ENCODE measurements around the gene MT1B.

MT1B gene

DNA sequence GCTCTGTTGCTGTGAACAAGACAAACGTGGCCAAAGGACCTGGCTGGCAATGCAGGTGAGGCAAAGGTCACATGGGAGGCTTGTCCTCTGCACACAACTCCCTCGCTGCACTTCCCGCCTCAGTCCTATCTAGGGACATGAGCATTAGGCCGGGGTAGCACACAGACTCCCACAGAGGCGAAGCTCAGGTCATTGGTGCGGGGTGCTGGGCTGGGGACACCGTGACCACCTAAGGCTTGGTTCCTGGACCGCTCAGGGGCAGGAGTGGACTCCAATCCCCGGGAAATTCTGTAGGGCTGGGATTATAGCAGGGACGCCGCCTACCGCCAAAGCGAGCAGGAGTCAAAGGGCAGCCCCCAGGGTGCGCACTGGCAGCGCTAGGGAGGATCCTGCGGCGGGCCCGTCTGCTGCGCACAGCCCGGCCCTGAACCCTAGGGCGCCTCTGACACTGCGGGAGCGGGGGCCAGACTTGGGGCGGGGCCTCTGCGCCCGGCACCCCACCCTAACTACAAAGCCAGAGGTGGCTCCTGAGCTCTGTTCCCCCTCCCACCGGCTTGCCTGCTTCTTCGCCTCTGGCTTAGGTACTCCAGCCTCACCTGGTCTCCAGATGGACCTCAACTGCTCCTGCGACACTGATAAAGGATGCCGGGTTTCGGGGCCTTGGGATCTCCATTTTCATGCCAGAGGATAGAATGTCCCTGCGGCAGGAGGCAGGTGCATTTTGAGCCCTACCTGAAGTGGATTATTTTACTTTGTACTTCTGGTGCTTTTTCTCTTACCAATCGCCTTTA lies 3.9 kb upstream of the MT1B start:
- Histone ChIP-seq H3K9ac (ENCODE audit: low read length) (no peak overlapping the region), H4K8ac (ENCODE audit: low read length) (no peak overlapping the region), H3K27ac (ENCODE audit: low read length, poor library complexity, severe bottlenecking) (no peak overlapping the region), H3K36me3 (ENCODE audit: control insufficient read depth in 1 of 2, insufficient read depth in 2 of 2, low read depth in 1 of 2, low read length in 2 of 2) (no peaks in the 10 kb centered on the region), H3K14ac (ENCODE audit: low read length in 2 of 2) (no peak overlapping the region), H2BK15ac (ENCODE audit: low read depth, poor library complexity, severe bottlenecking) (no peak overlapping the region), H3K4me1 (ENCODE audit: control insufficient read depth, insufficient read depth, low read depth, low read length) (peaks cover 11% of the 10 kb centered on the region), H3K9me3 (ENCODE audit: control insufficient read depth, low read length) (no peaks in the 10 kb centered on the region), H3K4me3 (ENCODE audit: insufficient read depth in 1 of 2, low read depth in 1 of 2, low read length in 2 of 2) (no peak overlapping the region), H3K27me3 (ENCODE audit: control insufficient read depth in 1 of 2, insufficient read depth in 1 of 2, low read length in 2 of 2) (peaks cover 75 to 85% of the 10 kb centered on the region in 2 experiments), H3K18ac (ENCODE audit: low read depth in 1 of 2, low read length in 2 of 2) (no peak overlapping the region), H4K91ac (ENCODE audit: low read length) (no peak overlapping the region), H3K4me2 (ENCODE audit: low read length, poor library complexity, severe bottlenecking) (no peak overlapping the region), H3K79me1 (replicated peaks; ENCODE audit: low read length, poor library complexity, severe bottlenecking) (no peaks in the 10 kb centered on the region), H2AK5ac (ENCODE audit: low read length, severe bottlenecking) (no peak overlapping the region), H2AFZ (ENCODE audit: low read depth, low read length) (no peak overlapping the region), H2BK120ac (ENCODE audit: low read depth, low read length) (no peak overlapping the region), H3K23ac (ENCODE audit: low read length in 2 of 2) (no peak overlapping the region), H3K4ac (ENCODE audit: low read depth in 1 of 2, low read length in 2 of 2) (no peak overlapping the region), H2BK12ac (ENCODE audit: low read length in 2 of 2) (no peak overlapping the region), H2BK5ac (ENCODE audit: low read depth, low read length, poor library complexity, severe bottlenecking) (no peak overlapping the region)
- DNase-seq: no peak
- WGBS: 17% methylated on average over 33 of the region's 33 CpGs

DNA sequence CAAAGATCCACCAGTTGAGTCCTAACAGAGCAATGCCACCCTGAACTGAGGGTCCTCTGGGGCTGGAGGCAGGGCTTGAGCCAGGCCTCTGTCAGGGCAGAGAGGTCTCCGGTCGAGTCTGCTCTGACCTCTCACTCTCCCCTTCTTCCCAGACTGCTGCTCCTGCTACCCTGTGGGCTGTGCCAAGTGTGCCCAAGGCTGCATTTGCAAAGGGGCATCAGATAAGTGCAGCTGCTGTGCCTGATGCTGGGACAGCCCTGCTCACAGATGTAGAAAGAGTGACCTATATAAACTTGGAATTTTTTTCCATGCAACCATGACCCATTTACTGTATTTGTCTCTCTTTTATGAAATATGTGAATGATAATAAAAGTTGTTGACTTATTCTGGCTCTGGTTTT lies 2.4 kb upstream of the MT1B start:
- Histone ChIP-seq H2AK5ac (ENCODE audit: low read length, severe bottlenecking) (no peak overlapping the region), H2BK12ac (ENCODE audit: low read length in 2 of 2) (no peak overlapping the region), H3K4me1 (ENCODE audit: control insufficient read depth, insufficient read depth, low read depth, low read length) (peaks cover 8% of the 10 kb centered on the region), H3K9ac (ENCODE audit: low read length) (no peak overlapping the region), H3K14ac (ENCODE audit: low read length in 2 of 2) (no peak overlapping the region), H3K4ac (ENCODE audit: low read depth in 1 of 2, low read length in 2 of 2) (no peak overlapping the region), H3K23ac (ENCODE audit: low read length in 2 of 2) (no peak overlapping the region), H2BK15ac (ENCODE audit: low read depth, poor library complexity, severe bottlenecking) (no peak overlapping the region), H3K4me3 (ENCODE audit: insufficient read depth in 1 of 2, low read depth in 1 of 2, low read length in 2 of 2) (no peak overlapping the region), H3K27me3 (ENCODE audit: control insufficient read depth in 1 of 2, insufficient read depth in 1 of 2, low read length in 2 of 2) (peaks cover 70 to 77% of the 10 kb centered on the region in 2 experiments), H2BK5ac (ENCODE audit: low read depth, low read length, poor library complexity, severe bottlenecking) (no peak overlapping the region), H3K18ac (ENCODE audit: low read depth in 1 of 2, low read length in 2 of 2) (no peak overlapping the region), H2AFZ (ENCODE audit: low read depth, low read length) (no peak overlapping the region), H4K8ac (ENCODE audit: low read length) (no peak overlapping the region), H2BK120ac (ENCODE audit: low read depth, low read length) (no peak overlapping the region), H3K9me3 (ENCODE audit: control insufficient read depth, low read length) (no peaks in the 10 kb centered on the region), H4K91ac (ENCODE audit: low read length) (no peak overlapping the region), H3K79me1 (replicated peaks; ENCODE audit: low read length, poor library complexity, severe bottlenecking) (no peaks in the 10 kb centered on the region), H3K36me3 (ENCODE audit: control insufficient read depth in 1 of 2, insufficient read depth in 2 of 2, low read depth in 1 of 2, low read length in 2 of 2) (no peaks in the 10 kb centered on the region), H3K4me2 (ENCODE audit: low read length, poor library complexity, severe bottlenecking) (no peak overlapping the region), H3K27ac (ENCODE audit: low read length, poor library complexity, severe bottlenecking) (no peak overlapping the region)
- DNase-seq: no peak
- WGBS: 88% methylated on average over 2 of the region's 2 CpGs

DNA sequence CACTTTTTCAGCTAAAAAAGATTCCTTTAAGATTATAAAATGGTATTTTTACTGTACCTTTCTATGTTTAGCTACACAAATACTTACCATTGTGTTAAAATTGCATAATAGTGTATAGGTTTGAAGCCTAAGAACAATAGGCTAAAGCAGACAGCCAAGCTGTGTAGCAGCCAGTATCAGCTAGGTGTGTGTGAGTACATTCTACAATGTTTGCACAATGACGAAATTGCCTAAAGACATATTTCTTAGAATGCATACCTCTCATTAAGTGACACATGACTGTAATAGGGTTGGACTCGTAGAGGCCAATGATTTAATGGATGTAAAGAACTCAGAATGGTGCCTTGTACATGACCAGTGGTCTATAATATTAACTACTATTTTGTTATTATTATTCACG lies 1.9 kb upstream of the MT1B start:
- WGBS: 83% methylated on average over 1 of the region's 3 CpGs

DNA sequence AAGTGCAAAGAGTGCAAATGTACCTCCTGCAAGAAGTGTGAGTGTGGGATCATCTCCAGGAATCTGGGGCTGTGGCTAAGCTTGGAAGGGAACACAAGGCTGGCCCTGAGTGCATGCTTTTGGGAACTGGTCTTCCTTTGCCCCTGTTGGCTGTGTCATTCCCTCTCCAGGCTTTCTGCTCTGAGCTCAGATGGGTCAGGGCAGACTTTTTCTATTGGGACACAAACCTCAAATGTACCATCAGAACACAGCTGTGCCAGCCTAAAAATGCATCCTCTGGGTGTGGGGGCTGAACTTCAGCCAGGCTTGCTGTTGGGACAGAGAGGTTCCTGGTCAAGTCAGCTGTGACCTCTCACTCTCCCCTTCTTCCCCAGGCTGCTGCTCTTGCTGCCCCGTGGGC lies 914 bp downstream of the MT1B start:
- 58% methylated on average over 1 of the region's 1 CpG for WGBS
- Histone ChIP-seq H2AK5ac (ENCODE audit: low read length, severe bottlenecking) (no peak overlapping the region), H3K9ac (ENCODE audit: low read length) (no peak overlapping the region)

More for the DNA sequence above, 1.9 kb upstream of the MT1B start:
- Histone ChIP-seq H2AFZ (ENCODE audit: low read depth, low read length) (no peak overlapping the region), H3K27me3 (ENCODE audit: control insufficient read depth in 1 of 2, insufficient read depth in 1 of 2, low read length in 2 of 2) (peaks cover 65 to 73% of the 10 kb centered on the region in 2 experiments), H3K9ac (ENCODE audit: low read length) (no peak overlapping the region), H3K23ac (ENCODE audit: low read length in 2 of 2) (no peak overlapping the region), H3K9me3 (ENCODE audit: control insufficient read depth, low read length) (no peaks in the 10 kb centered on the region), H3K4me3 (ENCODE audit: insufficient read depth in 1 of 2, low read depth in 1 of 2, low read length in 2 of 2) (no peak overlapping the region), H2BK15ac (ENCODE audit: low read depth, poor library complexity, severe bottlenecking) (no peak overlapping the region), H4K8ac (ENCODE audit: low read length) (no peak overlapping the region), H2BK5ac (ENCODE audit: low read depth, low read length, poor library complexity, severe bottlenecking) (no peak overlapping the region), H2AK5ac (ENCODE audit: low read length, severe bottlenecking) (no peak overlapping the region), H3K27ac (ENCODE audit: low read length, poor library complexity, severe bottlenecking) (no peak overlapping the region), H3K14ac (ENCODE audit: low read length in 2 of 2) (no peak overlapping the region), H2BK120ac (ENCODE audit: low read depth, low read length) (no peak overlapping the region), H3K4ac (ENCODE audit: low read depth in 1 of 2, low read length in 2 of 2) (no peak overlapping the region), H2BK12ac (ENCODE audit: low read length in 2 of 2) (no peak overlapping the region), H4K91ac (ENCODE audit: low read length) (no peak overlapping the region), H3K18ac (ENCODE audit: low read depth in 1 of 2, low read length in 2 of 2) (no peak overlapping the region), H3K4me2 (ENCODE audit: low read length, poor library complexity, severe bottlenecking) (no peak overlapping the region), H3K4me1 (ENCODE audit: control insufficient read depth, insufficient read depth, low read depth, low read length) (peaks cover 8% of the 10 kb centered on the region), H3K36me3 (ENCODE audit: control insufficient read depth in 1 of 2, insufficient read depth in 2 of 2, low read depth in 1 of 2, low read length in 2 of 2) (no peaks in the 10 kb centered on the region), H3K79me1 (replicated peaks; ENCODE audit: low read length, poor library complexity, severe bottlenecking) (no peaks in the 10 kb centered on the region)
- no peak for DNase-seq

More for the DNA sequence above, 914 bp downstream of the MT1B start:
- peaks cover 13% of the 10 kb centered on the region for H3K4me1 ChIP-seq (ENCODE audit: control insufficient read depth, insufficient read depth, low read depth, low read length)
- H3K36me3 ChIP-seq (ENCODE audit: control insufficient read depth in 1 of 2, insufficient read depth in 2 of 2, low read depth in 1 of 2, low read length in 2 of 2): no peaks in the 10 kb centered on the region
- H3K9me3 ChIP-seq (ENCODE audit: control insufficient read depth, low read length): no peaks in the 10 kb centered on the region
- H4K8ac ChIP-seq (ENCODE audit: low read length): no peak overlapping the region
- no peak overlapping the region for H4K91ac ChIP-seq (ENCODE audit: low read length)
- no peak overlapping the region for H3K27ac ChIP-seq (ENCODE audit: low read length, poor library complexity, severe bottlenecking)
- H2BK15ac ChIP-seq (ENCODE audit: low read depth, poor library complexity, severe bottlenecking): no peak overlapping the region
- H2AFZ ChIP-seq (ENCODE audit: low read depth, low read length): no peak overlapping the region
- H3K18ac ChIP-seq (ENCODE audit: low read depth in 1 of 2, low read length in 2 of 2): no peak overlapping the region
- H2BK120ac ChIP-seq (ENCODE audit: low read depth, low read length): no peak overlapping the region
- H3K4me3 ChIP-seq (ENCODE audit: insufficient read depth in 1 of 2, low read depth in 1 of 2, low read length in 2 of 2): no peak overlapping the region
- no peak overlapping the region for H2BK12ac ChIP-seq (ENCODE audit: low read length in 2 of 2)
- no peak overlapping the region for H2BK5ac ChIP-seq (ENCODE audit: low read depth, low read length, poor library complexity, severe bottlenecking)
- no peak overlapping the region for H3K14ac ChIP-seq (ENCODE audit: low read length in 2 of 2)
- no peak overlapping the region for H3K4me2 ChIP-seq (ENCODE audit: low read length, poor library complexity, severe bottlenecking)
- H3K4ac ChIP-seq (ENCODE audit: low read depth in 1 of 2, low read length in 2 of 2): no peak overlapping the region
- no peaks in the 10 kb centered on the region for H3K79me1 ChIP-seq (replicated peaks; ENCODE audit: low read length, poor library complexity, severe bottlenecking)
- DNase-seq: no peak
- peaks cover 43 to 49% of the 10 kb centered on the region in 2 experiments for H3K27me3 ChIP-seq (ENCODE audit: control insufficient read depth in 1 of 2, insufficient read depth in 1 of 2, low read length in 2 of 2)
- no peak overlapping the region for H3K23ac ChIP-seq (ENCODE audit: low read length in 2 of 2)
